ENCODE measurements around the gene UBE2G1. TPM values are rescaled to one million over a fixed set of nuclear protein-coding genes. Genes with fewer than 3 reads are reported as not detected.
A peak's percentile ranks its signal among the peaks of the same experiment; 100 is the strongest.

The UBE2G1 gene
- polyA plus RNA-seq, 2 of the 4 experiments (the other 2 are of a cell fraction) = 86.2 to 117 TPM

- Histone ChIP-seq H3K4me3 (no peak overlapping the region), H3K9me3 (no peaks in the 10 kb centered on the region), H3K27ac (no peak overlapping the region), H3K4me1 (peaks cover 32% of the 10 kb centered on the region), H3K4me2 (no peak overlapping the region)
- FAIRE-seq (peak; percentile 13), DNase-seq (ENCODE audit: low read depth in 1 of 2, low spot score in 1 of 2) (no peak), ATAC-seq (0 out of 6 replicates have a peak, but pooled peaks of 1 of the 2 experiments have one; percentile 42)
- ChIA-PET POLR2A (no interaction called here), CTCF (interaction anchor here (0.7 to 1.7 kb wide), 4 partner anchors 13 to 62 kb away, joined by 3 to 6 read pairs (median 4); no protein-coding TSS in a partner anchor)
- WGBS (ENCODE audit: missing lambda C conversion rate) = 90% methylated on average over 5 of the region's 5 CpGs
- TF ChIP-seq MAFK (IDR thresholded peaks at IDR 0.05; ENCODE audit: partially characterized antibody) = no peak
- no peak for TF ChIP-seq NFE2L2 (conservative IDR thresholded peaks at IDR 0.05; ENCODE audit: low read length)
- TF ChIP-seq ZFP36 (IDR thresholded peaks at IDR 0.05; ENCODE audit: borderline replicate concordance, partially characterized antibody) = no peak
- TF ChIP-seq NR3C1 (IDR thresholded peaks at IDR 0.05) = no peak
- no peak for TF ChIP-seq RAD21 (conservative IDR thresholded peaks at IDR 0.05 in 1 of 2, IDR thresholded peaks at IDR 0.05 in 1 of 2)
- no peak for TF ChIP-seq TFCP2L1 (CRISPR knock-in tag; IDR thresholded peaks at IDR 0.05)
- TF ChIP-seq, protein P1, sequence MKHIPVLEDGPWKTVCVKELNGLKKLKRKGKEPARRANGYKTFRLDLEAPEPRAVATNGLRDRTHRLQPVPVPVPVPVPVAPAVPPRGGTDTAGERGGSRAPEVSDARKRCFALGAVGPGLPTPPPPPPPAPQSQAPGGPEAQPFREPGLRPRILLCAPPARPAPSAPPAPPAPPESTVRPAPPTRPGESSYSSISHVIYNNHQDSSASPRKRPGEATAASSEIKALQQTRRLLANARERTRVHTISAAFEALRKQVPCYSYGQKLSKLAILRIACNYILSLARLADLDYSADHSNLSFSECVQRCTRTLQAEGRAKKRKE (CRISPR knock-in tag; IDR thresholded peaks at IDR 0.05; ENCODE audit: low read depth) = no peak
- TF ChIP-seq HEYL (CRISPR knock-in tag; IDR thresholded peaks at IDR 0.05) = no peak
- no peak for TF ChIP-seq POLR2A (IDR thresholded peaks at IDR 0.05; ENCODE audit: low read length)
- no peak for TF ChIP-seq PBX3 (IDR thresholded peaks at IDR 0.05)
- TF ChIP-seq CTCF (IDR thresholded peaks at IDR 0.05) = no peak
- no peak for TF ChIP-seq ZSCAN20 (CRISPR knock-in tag; IDR thresholded peaks at IDR 0.05)
- no peak for TF ChIP-seq FOXS1 (CRISPR knock-in tag; IDR thresholded peaks at IDR 0.05)
- TF ChIP-seq, protein P2, sequence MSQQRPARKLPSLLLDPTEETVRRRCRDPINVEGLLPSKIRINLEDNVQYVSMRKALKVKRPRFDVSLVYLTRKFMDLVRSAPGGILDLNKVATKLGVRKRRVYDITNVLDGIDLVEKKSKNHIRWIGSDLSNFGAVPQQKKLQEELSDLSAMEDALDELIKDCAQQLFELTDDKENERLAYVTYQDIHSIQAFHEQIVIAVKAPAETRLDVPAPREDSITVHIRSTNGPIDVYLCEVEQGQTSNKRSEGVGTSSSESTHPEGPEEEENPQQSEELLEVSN (IDR thresholded peaks at IDR 0.05; ENCODE audit: borderline replicate concordance, low read depth) = no peak
- TF ChIP-seq CHD2 (IDR thresholded peaks at IDR 0.05; ENCODE audit: low read length, partially characterized antibody) = no peak
- TF ChIP-seq EHF (CRISPR knock-in tag; IDR thresholded peaks at IDR 0.05) = no peak
- TF ChIP-seq FOSL2 (IDR thresholded peaks at IDR 0.05) = no peak
- TF ChIP-seq FOSL2 (CRISPR knock-in tag; IDR thresholded peaks at IDR 0.05) = no peak
- TF ChIP-seq, protein P3, sequence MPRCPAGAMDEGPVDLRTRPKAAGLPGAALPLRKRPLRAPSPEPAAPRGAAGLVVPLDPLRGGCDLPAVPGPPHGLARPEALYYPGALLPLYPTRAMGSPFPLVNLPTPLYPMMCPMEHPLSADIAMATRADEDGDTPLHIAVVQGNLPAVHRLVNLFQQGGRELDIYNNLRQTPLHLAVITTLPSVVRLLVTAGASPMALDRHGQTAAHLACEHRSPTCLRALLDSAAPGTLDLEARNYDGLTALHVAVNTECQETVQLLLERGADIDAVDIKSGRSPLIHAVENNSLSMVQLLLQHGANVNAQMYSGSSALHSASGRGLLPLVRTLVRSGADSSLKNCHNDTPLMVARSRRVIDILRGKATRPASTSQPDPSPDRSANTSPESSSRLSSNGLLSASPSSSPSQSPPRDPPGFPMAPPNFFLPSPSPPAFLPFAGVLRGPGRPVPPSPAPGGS (IDR thresholded peaks at IDR 0.05) = no peak
- TF ChIP-seq EP300 (IDR thresholded peaks at IDR 0.05) = no peak
- no peak for TF ChIP-seq CHD4 (IDR thresholded peaks at IDR 0.05; ENCODE audit: borderline replicate concordance)
These were observed 48.9 kb downstream of the UBE2G1 start for GRCh38 chr17:4317610-4318009.

DNA sequence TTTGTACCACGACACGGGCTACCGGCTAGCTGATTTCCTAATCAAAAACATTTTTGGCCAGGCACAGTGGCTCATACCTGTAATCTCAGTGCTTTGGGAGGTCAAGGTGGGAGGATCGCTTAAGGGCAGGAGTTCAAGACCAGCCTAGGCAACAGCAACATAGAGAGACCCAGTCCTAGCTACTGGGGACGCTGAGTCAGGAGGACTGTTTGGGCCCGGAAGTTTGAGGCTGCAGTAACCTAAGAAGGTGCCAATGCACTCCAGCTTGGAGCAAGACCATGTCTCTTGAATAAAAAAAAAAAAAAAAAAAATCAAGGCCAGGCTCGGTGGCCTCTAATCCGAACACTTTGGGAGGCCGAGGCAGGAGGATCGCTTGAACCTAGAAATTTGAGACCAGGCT is 49.8 kb downstream of the UBE2G1 start:
- Histone ChIP-seq H3K9me3 (no peaks in the 10 kb centered on the region), H3K27ac (no peak overlapping the region), H3K4me3 (no peak overlapping the region), H3K4me1 (peaks cover 32% of the 10 kb centered on the region), H3K4me2 (no peak overlapping the region)
- POLR2A ChIA-PET = no interaction called here
- CTCF ChIA-PET = interaction anchor here (0.6 to 1.2 kb wide), 2 partner anchors 13 to 96 kb away, joined by 3 read pairs; no protein-coding TSS in a partner anchor
- 94% methylated on average over 10 of the region's 10 CpGs for WGBS (ENCODE audit: missing lambda C conversion rate)
- no peak for ATAC-seq
- DNase-seq (ENCODE audit: low read depth in 1 of 2, low spot score in 1 of 2) = no peak
- FAIRE-seq = no peak
- TF ChIP-seq TP53 (CRISPR knock-in tag; IDR thresholded peaks at IDR 0.05) (no peak), RFX5 (IDR thresholded peaks at IDR 0.05) (no peak), SMC3 (IDR thresholded peaks at IDR 0.05) (no peak), USF2 (IDR thresholded peaks at IDR 0.05) (no peak), HOXA7 (CRISPR knock-in tag; IDR thresholded peaks at IDR 0.05) (no peak), PHF8 (IDR thresholded peaks at IDR 0.05; ENCODE audit: borderline replicate concordance, low read depth) (no peak), TFCP2L1 (CRISPR knock-in tag; IDR thresholded peaks at IDR 0.05) (no peak), PBX3 (IDR thresholded peaks at IDR 0.05) (no peak), EHMT2 (IDR thresholded peaks at IDR 0.05; ENCODE audit: low read depth) (no peak), MYC (IDR thresholded peaks at IDR 0.05; ENCODE audit: borderline replicate concordance, low read length) (no peak)
- TF ChIP-seq, protein P1 (CRISPR knock-in tag; IDR thresholded peaks at IDR 0.05; ENCODE audit: low read depth) = no peak
